ENCODE results near the gene EFNA2. TPM values are rescaled to one million over a fixed set of nuclear protein-coding genes. Genes with fewer than 3 reads are reported as not detected.

EFNA2 gene
- total RNA-seq, 1 donor: not detected

DNA sequence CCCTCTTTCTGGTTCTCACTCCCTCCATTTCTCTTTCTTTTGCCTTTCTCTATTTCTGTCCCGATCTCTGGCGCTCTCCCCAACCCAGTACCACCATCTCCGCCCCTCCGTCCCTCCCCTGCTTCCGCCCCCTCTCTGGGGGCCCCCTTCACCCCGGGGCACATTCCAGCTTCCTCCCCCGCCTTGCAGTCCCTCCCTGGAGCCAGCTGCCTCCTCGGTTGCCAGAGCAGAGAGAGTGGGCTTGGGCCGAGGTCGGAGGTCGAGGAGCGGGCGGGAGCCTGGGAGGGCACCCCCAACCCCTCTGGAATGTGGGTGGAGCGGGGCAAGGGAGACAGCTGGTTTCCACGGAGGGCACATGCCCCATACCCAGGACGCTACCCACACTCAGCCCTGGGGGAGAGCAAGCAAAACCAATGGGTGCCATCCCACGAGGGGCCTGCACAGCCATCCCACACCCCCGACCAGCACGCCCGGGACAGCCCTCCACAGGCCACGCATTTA, 23.0 kb upstream of the EFNA2 start:
- no peak for DNase-seq (ENCODE audit: low read depth)
- H3K4me3 ChIP-seq (ENCODE audit: low read depth, low read length): no peak overlapping the region
- TF ChIP-seq, protein P1, sequence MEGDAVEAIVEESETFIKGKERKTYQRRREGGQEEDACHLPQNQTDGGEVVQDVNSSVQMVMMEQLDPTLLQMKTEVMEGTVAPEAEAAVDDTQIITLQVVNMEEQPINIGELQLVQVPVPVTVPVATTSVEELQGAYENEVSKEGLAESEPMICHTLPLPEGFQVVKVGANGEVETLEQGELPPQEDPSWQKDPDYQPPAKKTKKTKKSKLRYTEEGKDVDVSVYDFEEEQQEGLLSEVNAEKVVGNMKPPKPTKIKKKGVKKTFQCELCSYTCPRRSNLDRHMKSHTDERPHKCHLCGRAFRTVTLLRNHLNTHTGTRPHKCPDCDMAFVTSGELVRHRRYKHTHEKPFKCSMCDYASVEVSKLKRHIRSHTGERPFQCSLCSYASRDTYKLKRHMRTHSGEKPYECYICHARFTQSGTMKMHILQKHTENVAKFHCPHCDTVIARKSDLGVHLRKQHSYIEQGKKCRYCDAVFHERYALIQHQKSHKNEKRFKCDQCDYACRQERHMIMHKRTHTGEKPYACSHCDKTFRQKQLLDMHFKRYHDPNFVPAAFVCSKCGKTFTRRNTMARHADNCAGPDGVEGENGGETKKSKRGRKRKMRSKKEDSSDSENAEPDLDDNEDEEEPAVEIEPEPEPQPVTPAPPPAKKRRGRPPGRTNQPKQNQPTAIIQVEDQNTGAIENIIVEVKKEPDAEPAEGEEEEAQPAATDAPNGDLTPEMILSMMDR (IDR thresholded peaks at IDR 0.05; ENCODE audit: insufficient read depth, low read length): no peak

DNA sequence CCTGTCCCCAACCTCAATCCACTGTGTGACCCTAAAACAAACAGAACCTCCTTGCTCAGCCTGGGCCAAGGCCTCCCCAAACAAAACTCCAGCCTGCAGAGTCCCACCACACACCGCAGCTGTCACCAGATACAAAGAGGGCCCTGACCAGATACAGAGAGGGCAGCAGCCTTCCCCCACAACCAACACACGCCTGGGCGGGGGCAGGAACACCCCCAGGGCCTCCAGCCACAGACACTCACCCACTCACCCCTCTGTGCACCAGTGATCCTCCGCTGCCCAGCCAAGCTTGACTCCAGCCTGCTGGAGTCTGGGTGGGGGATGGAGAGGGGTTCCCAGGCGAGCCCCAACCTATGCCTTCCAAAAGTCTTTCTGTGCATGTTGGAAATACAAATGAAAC, 22.5 kb upstream of the EFNA2 start:
- no peak overlapping the region for H3K4me3 ChIP-seq (ENCODE audit: low read depth, low read length)
- TF ChIP-seq, protein P1 (IDR thresholded peaks at IDR 0.05; ENCODE audit: insufficient read depth, low read length): no peak
- no peak for DNase-seq (ENCODE audit: low read depth)

DNA sequence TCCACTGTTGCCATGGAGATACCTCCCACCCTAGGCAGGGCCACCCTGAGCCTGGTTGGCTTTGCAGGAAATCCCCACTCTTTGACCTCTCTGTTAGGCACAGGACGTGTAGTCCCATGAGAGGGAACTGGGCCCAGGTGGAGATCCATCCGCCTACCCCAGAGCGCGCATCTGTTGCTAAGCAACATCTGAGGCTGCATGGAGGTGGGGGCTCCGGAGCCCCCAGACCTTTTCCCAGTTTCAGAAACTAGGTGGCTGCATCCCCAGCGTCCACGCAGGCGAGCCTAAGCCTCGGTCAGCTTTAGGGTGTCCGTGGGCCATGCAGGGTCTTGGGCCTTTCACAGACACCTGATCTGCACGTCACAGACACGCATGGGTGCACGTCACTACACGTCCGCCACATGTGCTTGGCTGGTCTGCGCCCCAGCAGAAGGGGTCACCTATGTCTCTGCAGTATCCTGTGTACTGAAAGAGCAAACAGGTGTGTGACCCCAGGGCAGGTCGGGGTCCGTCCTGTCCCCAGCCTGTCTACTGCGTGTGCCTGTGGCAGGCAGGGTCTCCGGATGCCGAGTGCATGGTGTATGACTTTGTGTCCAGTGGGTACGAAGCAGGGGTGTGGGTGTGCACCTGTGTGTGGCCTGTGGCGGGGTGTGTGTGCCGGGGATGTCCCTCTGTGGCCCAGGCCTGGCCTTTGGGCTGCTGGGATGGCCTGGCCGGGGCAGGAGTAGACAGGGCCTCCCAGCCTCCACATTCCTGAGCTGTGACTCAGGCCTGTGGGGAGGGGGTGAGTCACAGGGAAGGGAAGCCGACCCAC, 20.7 kb upstream of the EFNA2 start:
- TF ChIP-seq, protein P1 (IDR thresholded peaks at IDR 0.05; ENCODE audit: insufficient read depth, low read length): no peak
- peak; percentile 84 for DNase-seq (ENCODE audit: low read depth)
- no peak overlapping the region for H3K4me3 ChIP-seq (ENCODE audit: low read depth, low read length)

DNA sequence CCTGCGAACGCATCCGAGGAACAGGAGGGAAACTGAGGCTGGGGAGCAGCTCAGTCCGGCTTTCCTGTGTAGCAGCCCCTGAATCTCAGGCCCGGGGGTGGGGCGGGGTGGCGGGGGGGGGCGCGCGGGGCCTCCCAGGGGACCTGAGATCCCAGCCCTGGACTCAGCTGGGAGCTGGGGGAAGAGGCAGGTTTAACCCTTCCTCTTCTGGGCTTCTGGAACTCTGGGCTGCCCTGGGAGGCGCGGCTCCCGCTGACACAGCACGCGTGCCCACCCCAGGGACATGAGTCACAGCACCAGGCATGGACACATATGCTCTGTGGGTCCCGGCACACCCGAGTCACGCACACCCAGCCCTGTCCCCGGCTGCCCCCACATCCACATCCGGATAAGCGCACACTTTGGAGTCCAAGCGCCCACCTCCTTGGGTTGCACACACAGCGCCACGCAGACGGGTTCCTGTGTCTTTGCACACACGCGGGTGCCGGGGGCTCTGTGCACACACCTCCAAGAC, 20.0 kb upstream of the EFNA2 start:
- DNase-seq (ENCODE audit: low read depth): peak; percentile 76
- TF ChIP-seq, protein P1 (IDR thresholded peaks at IDR 0.05; ENCODE audit: insufficient read depth, low read length): no peak
- H3K4me3 ChIP-seq (ENCODE audit: low read depth, low read length): peak overlapping the region; percentile 62

DNA sequence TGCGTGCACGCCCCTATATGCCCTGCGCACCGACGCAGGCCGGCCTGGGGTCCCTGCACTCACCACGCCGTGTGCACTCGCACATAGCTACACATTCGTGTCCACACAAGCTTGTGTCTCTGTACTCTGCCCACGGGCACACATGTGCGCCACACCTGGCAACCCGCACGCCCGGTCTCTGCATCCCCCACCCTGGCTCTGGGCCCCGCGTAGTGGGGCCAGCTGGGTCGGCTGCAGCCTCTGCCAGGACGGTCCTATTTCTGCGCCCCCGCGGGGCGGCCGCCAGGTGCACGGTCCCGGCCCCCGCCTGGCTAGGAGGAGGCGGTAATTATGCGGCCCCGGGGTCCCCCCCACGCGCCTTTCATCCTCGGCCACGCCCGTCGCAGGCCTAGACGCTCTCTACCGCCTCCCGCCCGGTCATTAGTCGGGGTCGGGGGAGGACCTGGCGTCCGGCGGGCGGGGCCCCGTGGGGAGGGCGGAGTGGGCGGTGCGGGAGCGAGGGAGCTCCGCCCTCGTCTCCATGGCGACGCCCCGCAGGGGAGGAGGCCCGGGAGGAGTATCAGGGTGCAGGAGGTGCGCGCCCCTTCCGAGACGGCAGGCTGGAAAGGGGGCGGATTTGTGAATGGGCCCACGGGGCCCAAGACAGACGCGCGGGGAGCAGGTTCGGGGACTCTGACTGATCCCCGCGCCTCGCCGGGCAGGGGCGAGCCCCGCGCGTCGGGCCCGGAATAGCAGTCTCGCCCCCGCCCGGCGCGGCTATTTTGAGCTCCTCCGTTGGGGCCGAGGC, 19.4 kb upstream of the EFNA2 start:
- TF ChIP-seq, protein P1 (IDR thresholded peaks at IDR 0.05; ENCODE audit: insufficient read depth, low read length): no peak
- peak; percentile 78 for DNase-seq (ENCODE audit: low read depth)
- H3K4me3 ChIP-seq (ENCODE audit: low read depth, low read length): peak overlapping the region; percentile 62

DNA sequence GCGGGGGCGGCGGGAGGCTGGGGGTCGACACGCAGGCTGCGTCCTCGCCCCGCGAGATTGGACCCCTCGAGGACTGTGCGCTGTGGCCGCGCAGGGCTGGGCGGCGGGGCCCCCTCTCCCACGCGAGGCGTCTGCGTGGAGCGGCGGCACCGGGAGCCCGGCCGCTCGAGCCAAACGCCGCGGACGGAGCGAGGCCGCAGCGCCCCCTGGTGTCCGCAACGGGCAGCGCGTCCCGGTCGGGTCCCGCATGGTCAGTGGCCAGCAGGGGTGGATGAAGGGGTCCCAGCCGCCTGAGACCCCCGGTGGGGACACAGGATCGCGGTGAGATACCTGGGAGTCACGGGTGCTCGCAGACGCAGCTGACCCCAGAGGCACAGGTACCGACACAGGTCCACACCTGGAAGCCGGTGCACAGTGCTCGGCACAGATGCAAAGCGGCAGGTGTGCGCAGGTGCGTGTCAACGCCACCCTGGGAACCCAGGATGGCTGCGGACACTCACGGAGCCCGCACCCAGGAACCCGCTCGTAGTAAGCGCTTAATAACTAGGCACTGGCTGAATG, 18.7 kb upstream of the EFNA2 start:
- DNase-seq (ENCODE audit: low read depth): peak; percentile 48
- TF ChIP-seq, protein P1 (IDR thresholded peaks at IDR 0.05; ENCODE audit: insufficient read depth, low read length): peak; percentile 78
- peak overlapping the region; percentile 65 for H3K4me3 ChIP-seq (ENCODE audit: low read depth, low read length)

Data from fibroblast of the aortic adventitia (primary cell).